H1 (cell line): ENCODE data around the gene PRCD.

Experiments
- BACH1 ChIP-seq: IDR thresholded peaks from 2 replicates; pipeline ENCODE4 v1.6.1; 2012; ENCODE audit warnings: low read length, improper control_type of control experiment
- CREB1 ChIP-seq: IDR thresholded peaks from 2 replicates; pipeline ENCODE4 v1.6.1; 2012; ENCODE audit warnings: inconsistent platforms

DNA sequence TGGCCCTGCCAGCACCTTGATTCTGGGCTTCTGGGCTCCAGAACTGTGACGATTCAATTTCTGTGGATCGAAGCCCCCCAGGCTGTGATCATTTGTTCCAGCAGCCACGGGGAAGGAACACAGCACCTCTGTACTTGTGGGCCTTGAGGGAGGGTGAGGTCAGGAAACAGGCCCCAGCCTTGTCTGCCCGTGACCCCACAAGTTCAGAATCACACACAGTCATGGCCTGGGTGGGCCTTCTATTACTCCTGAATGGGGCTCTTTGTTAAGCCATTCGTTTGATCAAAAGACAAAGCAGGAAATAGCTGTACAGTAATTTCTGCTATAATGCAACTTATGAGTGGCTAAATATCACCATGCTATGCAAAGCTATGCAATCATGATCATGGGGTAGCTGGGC lies 35.7 kb downstream of the PRCD start:
- TF ChIP-seq BACH1 (no peak), CREB1 (no peak)
